Body of pancreas (tissue), 4 donors: ENCODE data around the gene POLR1A. TPM values are rescaled to one million over a fixed set of nuclear protein-coding genes. Genes with fewer than 3 reads are reported as not detected.

ENCODE experiments used
- ATAC-seq: fragments of 150-250 bp; one replicate; pipeline ENCODE4 v1.9.1; 2016
- DNase-seq, 4 donors: peaks; one replicate each; pipeline ENCODE4 v3.0.0-alpha.2; 2019
- H3K27ac ChIP-seq, 4 donors: fragments of 200-600 bp; sonication (generic); 1 replicate in 3 of 4; 2 replicates in 1 of 4; pipeline versions ENCODE4 v1.5.1 to v1.6.1; 2016 to 2019; ENCODE audit warnings: mild to moderate bottlenecking in 1 of 4, mixed read lengths in 1 of 4, moderate library complexity in 1 of 4
- H3K27me3 ChIP-seq, 2 donors: fragments of 200-600 bp; sonication (generic); one replicate each; pipeline ENCODE4 v1.6.0; 2016; ENCODE audit warnings: mild to moderate bottlenecking in 1 of 2
- H3K36me3 ChIP-seq, 2 donors: fragments of 200-600 bp; sonication (generic); replicated peaks in 1 of 2; 2 replicates each; pipeline ENCODE4 v1.5.1; 2016; ENCODE audit warnings: low read depth in 2 of 2; ENCODE audit not compliant: insufficient read depth in 1 of 2
- H3K4me1 ChIP-seq: fragments of 200-600 bp; sonication (generic); one replicate; pipeline ENCODE4 v1.6.0; 2016
- H3K4me3 ChIP-seq, 2 donors: fragments of 200-600 bp; sonication (generic); 1 replicate in 1 of 2; 2 replicates in 1 of 2; pipeline ENCODE4 v1.5.1; 2016 to 2019
- H3K9me3 ChIP-seq, 3 donors: fragments of 200-600 bp; sonication (generic); 1 replicate in 2 of 3; 2 replicates in 1 of 3; pipeline ENCODE4 v1.5.1; 2016
- POLR2A ChIP-seq, 3 donors: fragments of 450-650 bp; IDR thresholded peaks; one replicate each; pipeline ENCODE4 v1.6.1; 2016; ENCODE audit warnings: antibody characterized with exemption in 3 of 3, mild to moderate bottlenecking in 2 of 3
- WGBS, 2 donors: methylation state at CpG; one replicate each; pipeline ENCODE4 v1.1.5; 2017; 5-methylcytosine and 5-hydroxymethylcytosine counted together
- intact Hi-C: fragments of 100-400 bp; cut with DNase I; formaldehyde crosslinking; loops from one replicate; pipeline ENCODE4 v1.15.1; 2023
- total RNA-seq, 2 donors: library from RNA; depleted of rRNA; stranded (reverse); fragments of >200 nt; gene quantifications; one replicate each; pipeline ENCODE4 v1.1.0, GENCODE V29; 2016
- TF ChIP-seq, protein P1 (sequence below), 7 experiments: fragments of 450-650 bp in 4 of 7; fragments of 200-600 bp in 3 of 7; sonication (generic) in 3 of 7; IDR thresholded peaks; one replicate each; pipeline ENCODE4 v1.5.1; 2016 to 2019; ENCODE audit warnings: antibody characterized with exemption in 7 of 7

The POLR1A gene
- total RNA-seq, 2 donors from 2014 or later: 18.7 to 36.6 TPM

DNA sequence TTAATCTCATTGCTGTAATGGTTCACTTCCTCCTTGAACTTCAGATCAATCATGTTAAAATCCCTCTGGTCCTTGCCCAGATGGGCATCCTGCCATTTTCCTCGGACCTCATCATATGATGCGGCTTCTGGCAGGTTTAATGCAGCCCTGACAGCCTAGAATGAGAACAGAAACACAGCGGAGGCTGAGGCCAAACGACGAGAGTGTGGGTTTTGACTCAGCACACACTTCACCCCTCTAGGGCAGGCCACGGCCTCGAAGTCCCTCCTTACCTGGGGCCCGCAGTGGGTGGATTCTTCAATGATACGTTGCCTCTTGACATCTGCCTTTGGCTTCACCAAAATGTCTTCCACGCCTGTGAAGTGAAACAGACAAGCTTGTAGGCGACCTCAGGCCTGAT is 56.8 kb downstream of the POLR1A start:
- no peaks in the 10 kb centered on the region for H3K27me3 ChIP-seq
- H3K36me3 ChIP-seq: peaks cover 0 to 3% of the 10 kb centered on the region in 2 donors
- TF ChIP-seq, protein P1, sequence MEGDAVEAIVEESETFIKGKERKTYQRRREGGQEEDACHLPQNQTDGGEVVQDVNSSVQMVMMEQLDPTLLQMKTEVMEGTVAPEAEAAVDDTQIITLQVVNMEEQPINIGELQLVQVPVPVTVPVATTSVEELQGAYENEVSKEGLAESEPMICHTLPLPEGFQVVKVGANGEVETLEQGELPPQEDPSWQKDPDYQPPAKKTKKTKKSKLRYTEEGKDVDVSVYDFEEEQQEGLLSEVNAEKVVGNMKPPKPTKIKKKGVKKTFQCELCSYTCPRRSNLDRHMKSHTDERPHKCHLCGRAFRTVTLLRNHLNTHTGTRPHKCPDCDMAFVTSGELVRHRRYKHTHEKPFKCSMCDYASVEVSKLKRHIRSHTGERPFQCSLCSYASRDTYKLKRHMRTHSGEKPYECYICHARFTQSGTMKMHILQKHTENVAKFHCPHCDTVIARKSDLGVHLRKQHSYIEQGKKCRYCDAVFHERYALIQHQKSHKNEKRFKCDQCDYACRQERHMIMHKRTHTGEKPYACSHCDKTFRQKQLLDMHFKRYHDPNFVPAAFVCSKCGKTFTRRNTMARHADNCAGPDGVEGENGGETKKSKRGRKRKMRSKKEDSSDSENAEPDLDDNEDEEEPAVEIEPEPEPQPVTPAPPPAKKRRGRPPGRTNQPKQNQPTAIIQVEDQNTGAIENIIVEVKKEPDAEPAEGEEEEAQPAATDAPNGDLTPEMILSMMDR (IDR thresholded peaks at IDR 0.05): no peak
- no peak for TF ChIP-seq POLR2A (IDR thresholded peaks at IDR 0.05)
- H3K27ac ChIP-seq: peak overlapping the region in 1 of 4 donors; percentile 27
- intact Hi-C loops: no loop called here
- H3K4me3 ChIP-seq: no peak overlapping the region
- peaks cover 29% of the 10 kb centered on the region for H3K4me1 ChIP-seq
- WGBS, 2 donors: 62 to 73% methylated on average over 11 of the region's 11 CpGs
- ATAC-seq (peak; percentile 55), DNase-seq (peak; percentile 58 to 80 (median 73))
- H3K9me3 ChIP-seq: no peaks in the 10 kb centered on the region

GRCh38 chr2:86048383-86048701 is 57.3 kb downstream of the POLR1A start:
- WGBS, 2 donors: 85 to 97% methylated on average over 3 of the region's 3 CpGs
- H3K36me3 ChIP-seq: peaks cover 0 to 3% of the 10 kb centered on the region in 2 donors
- peaks cover 23% of the 10 kb centered on the region for H3K4me1 ChIP-seq
- H3K27ac ChIP-seq: peak overlapping the region in 2 of 4 donors; percentile 14 to 27
- TF ChIP-seq, protein P1 (IDR thresholded peaks at IDR 0.05): no peak
- no peak for TF ChIP-seq POLR2A (IDR thresholded peaks at IDR 0.05)
- ATAC-seq (no peak), DNase-seq (no peak)
- no peaks in the 10 kb centered on the region for H3K9me3 ChIP-seq
- intact Hi-C loops: no loop called here
- no peak overlapping the region for H3K4me3 ChIP-seq
- H3K27me3 ChIP-seq: no peaks in the 10 kb centered on the region

GRCh38 chr2:86047575-86048382 is 57.9 kb downstream of the POLR1A start:
- intact Hi-C loops: no loop called here
- peaks cover 0 to 3% of the 10 kb centered on the region in 2 donors for H3K36me3 ChIP-seq
- ATAC-seq: no peak
- H3K27ac ChIP-seq: no peak overlapping the region
- no peak overlapping the region for H3K4me3 ChIP-seq
- peaks cover 21% of the 10 kb centered on the region for H3K4me1 ChIP-seq
- no peak for TF ChIP-seq POLR2A (IDR thresholded peaks at IDR 0.05)
- TF ChIP-seq, protein P1 (IDR thresholded peaks at IDR 0.05): no peak
- no peaks in the 10 kb centered on the region for H3K9me3 ChIP-seq
- WGBS, 2 donors: 93 to 96% methylated on average over 8 of the region's 8 CpGs
- no peak for DNase-seq
- no peaks in the 10 kb centered on the region for H3K27me3 ChIP-seq

DNA sequence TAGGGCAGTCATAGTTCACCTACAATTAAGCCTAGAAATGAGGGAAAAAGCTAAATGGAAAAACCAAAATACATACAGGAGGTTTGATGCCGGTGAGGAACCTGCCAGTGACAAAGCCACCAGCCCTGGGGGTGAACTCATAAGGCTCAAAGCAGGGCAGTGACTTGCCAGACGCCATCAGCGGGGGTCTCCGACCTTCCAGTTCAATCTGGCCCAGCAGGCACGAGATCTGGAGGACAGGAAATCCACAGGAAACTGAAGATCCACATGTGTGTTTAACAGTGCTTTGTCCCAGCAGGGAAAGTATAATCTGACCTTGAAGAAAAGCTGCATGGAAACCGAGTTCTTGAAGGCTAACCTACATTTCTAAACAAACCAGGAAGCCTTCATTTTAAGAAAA is 60.1 kb downstream of the POLR1A start:
- no peak overlapping the region for H3K4me3 ChIP-seq
- peaks cover 16% of the 10 kb centered on the region for H3K4me1 ChIP-seq
- peaks cover 0 to 5% of the 10 kb centered on the region in 2 donors for H3K36me3 ChIP-seq
- peak in 1 of 4 donors; percentile 1 for DNase-seq
- WGBS, 2 donors: 56 to 63% methylated on average over 6 of the region's 6 CpGs
- intact Hi-C loops: no loop called here
- no peaks in the 10 kb centered on the region for H3K9me3 ChIP-seq
- ATAC-seq: no peak
- no peak overlapping the region for H3K27ac ChIP-seq
- no peak for TF ChIP-seq POLR2A (IDR thresholded peaks at IDR 0.05)
- TF ChIP-seq, protein P1 (IDR thresholded peaks at IDR 0.05): no peak
- H3K27me3 ChIP-seq: no peaks in the 10 kb centered on the region

DNA sequence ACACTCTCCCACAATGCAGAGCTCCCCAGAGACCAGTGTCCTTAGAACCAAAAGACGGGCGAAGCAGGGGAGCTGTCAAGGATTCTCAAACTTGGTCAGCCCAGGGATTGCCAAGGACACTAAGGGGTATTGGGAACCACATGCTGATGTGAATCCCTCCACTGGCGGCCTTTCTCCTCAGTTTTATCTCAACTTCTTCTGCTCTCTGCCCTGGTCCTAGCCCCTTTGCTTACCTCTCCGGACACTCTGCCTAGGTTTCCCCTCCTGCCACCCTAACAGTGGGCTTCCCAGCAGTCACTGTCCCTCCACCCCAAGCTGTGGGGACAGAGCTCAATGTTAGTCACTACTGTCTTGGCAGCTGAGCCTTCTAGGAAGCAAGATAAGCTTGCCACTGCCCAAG is 61.1 kb downstream of the POLR1A start:
- ATAC-seq: no peak
- Histone ChIP-seq H3K27ac (no peak overlapping the region), H3K4me1 (peaks cover 10% of the 10 kb centered on the region), H3K9me3 (no peaks in the 10 kb centered on the region), H3K4me3 (no peak overlapping the region), H3K27me3 (no peaks in the 10 kb centered on the region), H3K36me3 (peaks cover 0 to 5% of the 10 kb centered on the region in 2 donors)
- intact Hi-C loops: no loop called here
- TF ChIP-seq POLR2A (IDR thresholded peaks at IDR 0.05): no peak
- TF ChIP-seq, protein P1 (IDR thresholded peaks at IDR 0.05): no peak
- DNase-seq: peak in 1 of 4 donors; percentile 5
- 98% methylated on average over 4 of the region's 4 CpGs for WGBS, 2 donors
